SU-DHL-6 (cell line): ENCODE data around the gene PCP4L1.

Experiments used
- H2AFZ ChIP-seq: fragments of 200-600 bp; sonication (generic); 2 replicates; pipeline ENCODE4 v1.6.1; 2014; ENCODE audit warnings: low read depth, mild to moderate bottlenecking, moderate library complexity, mixed read lengths, antibody characterized with exemption, low read length; ENCODE audit not compliant: severe bottlenecking
- H3F3A ChIP-seq: fragments of 200-600 bp; shearing (Covaris generic); 2 replicates; pipeline ENCODE4 v1.6.0; 2016; ENCODE audit warnings: antibody characterized with exemption, mild to moderate bottlenecking; ENCODE audit not compliant: insufficient read depth
- H3K27ac ChIP-seq: fragments of 200-600 bp; sonication (generic); 2 replicates; pipeline ENCODE4 v1.5.1; 2016; ENCODE audit warnings: low read depth, mild to moderate bottlenecking, low read length, moderate library complexity, mixed read lengths
- H3K27me3 ChIP-seq: fragments of 200-600 bp; sonication (generic), shearing (Covaris generic); 2 replicates; pipeline ENCODE4 v1.6.0; 2014; ENCODE audit warnings: mild to moderate bottlenecking, low read length
- H3K36me3 ChIP-seq: fragments of 200-600 bp; sonication (generic); 2 replicates; pipeline ENCODE4 v1.6.1; 2014; ENCODE audit warnings: mild to moderate bottlenecking, low read length, mixed read lengths
- H3K4me2 ChIP-seq: fragments of 300-600, 200-600 bp; shearing (Covaris generic), sonication (generic); 2 replicates; pipeline ENCODE4 v1.6.0; 2014; ENCODE audit warnings: low read length, low read depth, mild to moderate bottlenecking; ENCODE audit not compliant: poor library complexity, severe bottlenecking
- H3K4me3 ChIP-seq: fragments of 200-600 bp; sonication (generic); 2 replicates; pipeline ENCODE4 v1.5.1; 2014; ENCODE audit warnings: antibody characterized with exemption, low read length, mild to moderate bottlenecking, mixed read lengths; ENCODE audit not compliant: insufficient read depth, poor library complexity, severe bottlenecking
- H3K79me2 ChIP-seq: fragments of 200-600 bp; sonication (generic); 2 replicates; pipeline ENCODE4 v1.6.1; 2014; ENCODE audit warnings: mild to moderate bottlenecking, low read length, moderate library complexity; ENCODE audit not compliant: insufficient read depth
- H3K9ac ChIP-seq: fragments of 200-600 bp; sonication (generic); 2 replicates; pipeline ENCODE4 v1.7.0; 2014; ENCODE audit warnings: mild to moderate bottlenecking, low read length
- H3K9me2 ChIP-seq: fragments of 200-600 bp; sonication (generic); replicated peaks from 2 replicates; pipeline ENCODE4 v1.6.1; 2014; ENCODE audit warnings: low read length; ENCODE audit not compliant: insufficient read depth
- H3K9me3 ChIP-seq: fragments of 200-600 bp; sonication (generic); 2 replicates; pipeline ENCODE4 v1.6.1; 2014; ENCODE audit warnings: low read length, mixed read lengths; ENCODE audit not compliant: insufficient read depth
- H4K20me1 ChIP-seq: fragments of 200-600 bp; sonication (generic); 2 replicates; pipeline ENCODE4 v1.6.1; 2014; ENCODE audit warnings: low read depth, mild to moderate bottlenecking, antibody characterized with exemption, low read length, moderate library complexity, mixed read lengths
- EZH2phosphoT487 ChIP-seq: fragments of 200-600 bp; sonication (generic), shearing (Covaris generic); conservative IDR thresholded peaks from 2 replicates; pipeline ENCODE4 v1.6.1; 2018; ENCODE audit warnings: mild to moderate bottlenecking, antibody characterized with exemption, low read length, moderate library complexity, mixed read lengths
- TF ChIP-seq, protein P1 (sequence below): fragments of 200-600 bp; sonication (generic); IDR thresholded peaks from one replicate; pipeline ENCODE4 v1.5.1; 2017; ENCODE audit warnings: antibody characterized with exemption, mild to moderate bottlenecking, low read length, moderate library complexity; ENCODE audit not compliant: insufficient read depth, poor library complexity, severe bottlenecking

The PCP4L1 gene

DNA sequence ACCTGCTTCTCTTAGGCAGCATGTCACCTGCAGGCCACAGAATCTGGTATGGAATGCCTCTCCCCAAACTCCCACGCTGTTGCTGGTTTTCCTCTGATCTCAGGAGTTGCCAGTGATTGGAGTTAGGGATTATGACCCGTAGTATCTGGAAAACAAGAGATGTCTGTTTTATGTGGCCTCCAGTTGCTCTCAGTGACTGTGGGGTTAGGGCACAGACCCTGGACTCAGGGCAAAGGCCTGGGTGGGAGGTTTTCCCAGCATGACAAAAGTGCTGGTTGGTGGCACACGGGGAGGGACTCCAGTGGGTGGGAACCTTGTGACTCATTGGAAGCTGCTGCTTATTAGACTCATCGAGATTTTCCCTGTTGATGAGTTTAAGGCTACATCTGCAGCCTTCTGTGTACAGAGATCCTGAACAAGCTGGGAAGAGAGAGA, 20.5 kb upstream of the PCP4L1 start, which contains the start of gene NR1I3:
NR1I3 (minus strand) TSS at position 165 of the 435 bp plus-strand sequence. CDS start 1,638 bp downstream, outside the sequence.
- Histone ChIP-seq H3K27ac (no peak within 1 kb of the TSS), H3K9me2 (no peaks in the 10 kb centered on the region), H3K36me3 (no peaks in the 10 kb centered on the region), H3K27me3 (no peaks in the 10 kb centered on the region), H3K4me2 (no peak within 1 kb of the TSS), H3F3A (no peaks in the 10 kb centered on the region), H2AFZ (no peak within 1 kb of the TSS), H4K20me1 (no peaks in the 10 kb centered on the region), H3K9ac (no peak within 1 kb of the TSS), H3K4me3 (no peak within 1 kb of the TSS), H3K79me2 (no peaks in the 10 kb centered on the region), H3K9me3 (no peaks in the 10 kb centered on the region)
- TF ChIP-seq, protein P1, sequence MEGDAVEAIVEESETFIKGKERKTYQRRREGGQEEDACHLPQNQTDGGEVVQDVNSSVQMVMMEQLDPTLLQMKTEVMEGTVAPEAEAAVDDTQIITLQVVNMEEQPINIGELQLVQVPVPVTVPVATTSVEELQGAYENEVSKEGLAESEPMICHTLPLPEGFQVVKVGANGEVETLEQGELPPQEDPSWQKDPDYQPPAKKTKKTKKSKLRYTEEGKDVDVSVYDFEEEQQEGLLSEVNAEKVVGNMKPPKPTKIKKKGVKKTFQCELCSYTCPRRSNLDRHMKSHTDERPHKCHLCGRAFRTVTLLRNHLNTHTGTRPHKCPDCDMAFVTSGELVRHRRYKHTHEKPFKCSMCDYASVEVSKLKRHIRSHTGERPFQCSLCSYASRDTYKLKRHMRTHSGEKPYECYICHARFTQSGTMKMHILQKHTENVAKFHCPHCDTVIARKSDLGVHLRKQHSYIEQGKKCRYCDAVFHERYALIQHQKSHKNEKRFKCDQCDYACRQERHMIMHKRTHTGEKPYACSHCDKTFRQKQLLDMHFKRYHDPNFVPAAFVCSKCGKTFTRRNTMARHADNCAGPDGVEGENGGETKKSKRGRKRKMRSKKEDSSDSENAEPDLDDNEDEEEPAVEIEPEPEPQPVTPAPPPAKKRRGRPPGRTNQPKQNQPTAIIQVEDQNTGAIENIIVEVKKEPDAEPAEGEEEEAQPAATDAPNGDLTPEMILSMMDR, result no peak
- TF ChIP-seq EZH2phosphoT487, result no peak

DNA sequence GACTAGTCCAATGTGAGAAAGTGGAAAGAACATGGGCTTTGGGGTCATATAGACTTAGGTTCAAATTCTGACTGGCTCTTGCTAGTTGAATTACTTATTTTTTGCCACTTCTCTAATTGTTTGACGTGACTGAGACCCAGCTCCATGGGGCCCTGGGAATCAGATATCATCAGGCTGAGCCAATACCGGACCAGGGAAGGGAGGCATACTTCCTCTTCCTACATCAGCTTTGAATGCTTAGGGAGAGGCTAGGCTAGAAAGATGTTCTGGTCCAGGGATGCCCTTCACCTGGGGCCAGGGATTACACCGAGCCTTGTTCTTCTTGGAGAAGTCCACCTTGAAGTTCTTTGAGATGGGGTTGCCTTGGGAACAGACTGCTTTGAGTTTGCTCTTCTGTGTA, 16.9 kb upstream of the PCP4L1 start:
- no peaks in the 10 kb centered on the region for H3K9me2 ChIP-seq
- no peak overlapping the region for H3K27ac ChIP-seq
- no peaks in the 10 kb centered on the region for H3F3A ChIP-seq
- no peaks in the 10 kb centered on the region for H3K79me2 ChIP-seq
- H4K20me1 ChIP-seq, result no peaks in the 10 kb centered on the region
- H3K9ac ChIP-seq, result no peak overlapping the region
- no peaks in the 10 kb centered on the region for H3K36me3 ChIP-seq
- H3K9me3 ChIP-seq, result no peaks in the 10 kb centered on the region
- no peak overlapping the region for H2AFZ ChIP-seq
- no peak for TF ChIP-seq EZH2phosphoT487
- TF ChIP-seq, protein P1, result no peak
- no peaks in the 10 kb centered on the region for H3K27me3 ChIP-seq
- H3K4me2 ChIP-seq, result no peak overlapping the region
- no peak overlapping the region for H3K4me3 ChIP-seq

DNA sequence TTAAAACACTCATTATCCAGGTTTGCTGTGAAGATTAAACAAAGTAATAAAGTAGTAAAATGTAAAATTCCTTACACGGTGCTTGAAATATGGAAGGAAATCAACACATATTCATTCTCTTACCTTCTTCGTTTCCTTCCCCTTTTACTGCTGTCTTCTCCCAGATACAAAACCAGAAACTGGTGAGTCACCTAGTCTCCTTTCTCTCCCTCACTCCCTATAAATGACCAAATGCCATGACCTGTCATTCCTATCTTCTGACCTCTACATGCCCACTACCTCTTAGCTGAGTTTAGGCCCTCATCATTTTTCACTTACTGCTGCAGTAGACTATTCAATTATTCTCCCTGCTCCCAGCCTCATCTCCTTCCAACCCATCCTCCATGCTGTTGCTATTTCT, 16.2 kb upstream of the PCP4L1 start:
- H3K27ac ChIP-seq, result no peak overlapping the region
- H3K79me2 ChIP-seq, result no peaks in the 10 kb centered on the region
- no peak overlapping the region for H3K4me3 ChIP-seq
- H3K9ac ChIP-seq, result no peak overlapping the region
- no peaks in the 10 kb centered on the region for H3K9me2 ChIP-seq
- no peaks in the 10 kb centered on the region for H4K20me1 ChIP-seq
- no peaks in the 10 kb centered on the region for H3K27me3 ChIP-seq
- H3F3A ChIP-seq, result no peaks in the 10 kb centered on the region
- no peak overlapping the region for H3K4me2 ChIP-seq
- H2AFZ ChIP-seq, result no peak overlapping the region
- no peaks in the 10 kb centered on the region for H3K36me3 ChIP-seq
- TF ChIP-seq EZH2phosphoT487, result no peak
- TF ChIP-seq, protein P1, result no peak
- H3K9me3 ChIP-seq, result no peaks in the 10 kb centered on the region
